Amniotic epithelial cell (primary cell): ENCODE results near the gene ZNF300.
"Not testable (repeated sequence)": the region's sequence is repeated elsewhere in the genome, so short reads cannot be mapped to it uniquely, and the experiment has no call there.

ENCODE experiments used
- DNase-seq: peaks from one replicate; pipeline ENCODE4 v3.0.0-alpha.2; 2010; ENCODE audit warnings: low read depth

The ZNF300 gene

GRCh38 chr5:150845185-150845859, 59.5 kb downstream of the ZNF300 start:
- DNase-seq: not testable (repeated sequence)
